A549 (cell line): ENCODE data around the gene RHD.
"Not testable (repeated sequence)": the region's sequence is repeated elsewhere in the genome, so short reads cannot be mapped to it uniquely, and the experiment has no call there.

Experiments
- BHLHE40 ChIP-seq: IDR thresholded peaks from 2 replicates; pipeline ENCODE4 v1.6.1; 2012; ENCODE audit warnings: low read depth, low read length, inconsistent platforms
- RFX5 ChIP-seq: fragments of 450-650 bp; IDR thresholded peaks from 2 replicates; pipeline ENCODE4 v1.7.1; 2014; ENCODE audit warnings: antibody characterized with exemption, mild to moderate bottlenecking, moderate library complexity
- RNF2 ChIP-seq: fragments of 200-600 bp; sonication (generic); IDR thresholded peaks from 2 replicates; pipeline ENCODE4 v1.6.1; 2016; ENCODE audit warnings: low read depth, mild to moderate bottlenecking, antibody characterized with exemption, moderate library complexity, borderline replicate concordance
- TF ChIP-seq, protein P1 (sequence below): fragments of >200 bp; sonication (Bioruptor Twin); formaldehyde crosslinking; IDR thresholded peaks from 3 replicates; pipeline ENCODE4 v1.5.1; 2016

DNA sequence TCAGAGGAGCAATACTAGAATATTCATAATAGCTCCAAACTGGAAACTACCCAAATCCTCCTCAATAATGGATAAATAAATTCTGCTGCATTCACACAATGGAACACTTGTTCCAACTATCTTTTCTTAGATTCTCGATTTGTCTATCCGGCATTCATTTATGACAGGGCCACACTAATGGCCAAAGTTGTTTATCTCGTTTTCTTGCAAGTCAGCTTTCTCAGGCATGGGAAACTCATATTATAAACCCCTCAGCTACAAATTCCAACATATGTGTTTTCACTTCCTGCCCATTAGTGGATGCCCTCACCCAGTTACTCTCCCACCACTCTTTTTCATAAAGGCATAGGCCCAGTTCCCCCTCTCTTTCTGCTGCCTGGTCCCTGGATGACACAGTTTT is 106.1 kb downstream of the RHD start:
- not testable (repeated sequence) for TF ChIP-seq BHLHE40, RNF2, RFX5
- TF ChIP-seq, protein P1, sequence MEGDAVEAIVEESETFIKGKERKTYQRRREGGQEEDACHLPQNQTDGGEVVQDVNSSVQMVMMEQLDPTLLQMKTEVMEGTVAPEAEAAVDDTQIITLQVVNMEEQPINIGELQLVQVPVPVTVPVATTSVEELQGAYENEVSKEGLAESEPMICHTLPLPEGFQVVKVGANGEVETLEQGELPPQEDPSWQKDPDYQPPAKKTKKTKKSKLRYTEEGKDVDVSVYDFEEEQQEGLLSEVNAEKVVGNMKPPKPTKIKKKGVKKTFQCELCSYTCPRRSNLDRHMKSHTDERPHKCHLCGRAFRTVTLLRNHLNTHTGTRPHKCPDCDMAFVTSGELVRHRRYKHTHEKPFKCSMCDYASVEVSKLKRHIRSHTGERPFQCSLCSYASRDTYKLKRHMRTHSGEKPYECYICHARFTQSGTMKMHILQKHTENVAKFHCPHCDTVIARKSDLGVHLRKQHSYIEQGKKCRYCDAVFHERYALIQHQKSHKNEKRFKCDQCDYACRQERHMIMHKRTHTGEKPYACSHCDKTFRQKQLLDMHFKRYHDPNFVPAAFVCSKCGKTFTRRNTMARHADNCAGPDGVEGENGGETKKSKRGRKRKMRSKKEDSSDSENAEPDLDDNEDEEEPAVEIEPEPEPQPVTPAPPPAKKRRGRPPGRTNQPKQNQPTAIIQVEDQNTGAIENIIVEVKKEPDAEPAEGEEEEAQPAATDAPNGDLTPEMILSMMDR: not testable (repeated sequence)
